ENCODE data around the gene SDF2. TPM values are rescaled to one million over a fixed set of nuclear protein-coding genes. Genes with fewer than 3 reads are reported as not detected.

The SDF2 gene
- total and polyA plus RNA-seq, 2 donors (not counting 1 experiment from before 2014, with no cell fraction given) = 58.5 to 65.2 TPM

DNA sequence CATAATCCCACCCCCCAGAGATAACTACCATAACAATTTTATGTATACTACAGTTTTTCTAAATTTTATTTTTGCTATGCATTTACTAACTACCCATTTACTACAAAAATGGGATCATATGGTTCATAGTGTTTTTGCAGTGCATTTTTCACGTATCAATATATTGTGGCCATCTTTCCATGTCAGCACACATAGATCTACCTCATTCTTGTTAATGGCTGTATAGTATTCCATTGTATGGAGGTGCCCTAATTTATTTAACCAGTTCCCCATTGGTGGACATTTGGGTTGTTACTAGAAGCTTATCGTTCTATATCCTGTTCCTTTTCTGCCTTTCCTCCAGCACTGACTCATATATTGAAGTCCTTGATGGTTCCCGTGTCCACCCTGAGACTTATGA, 27.3 kb upstream of the SDF2 start:
- Histone ChIP-seq H3K36me3 (ENCODE audit: control insufficient read depth, insufficient read depth, low read length) (peaks cover 28% of the 10 kb centered on the region), H3K9ac (ENCODE audit: insufficient read depth, low read length) (no peak overlapping the region), H3K79me2 (ENCODE audit: control insufficient read depth, insufficient read depth, low read length) (no peaks in the 10 kb centered on the region), H3K4me1 (ENCODE audit: control insufficient read depth, extremely low read depth, insufficient read depth, low read length) (no peaks in the 10 kb centered on the region), H4K20me1 (ENCODE audit: control insufficient read depth, extremely low read depth, insufficient read depth, low read length) (no peaks in the 10 kb centered on the region), H3K4me2 (ENCODE audit: extremely low read depth, insufficient read depth, low read length) (no peak overlapping the region), H3K27me3 (ENCODE audit: control insufficient read depth, insufficient read depth, low read length) (no peaks in the 10 kb centered on the region), H3K27ac (ENCODE audit: insufficient read depth, low read length) (no peak overlapping the region), H3K4me3 (replicated peaks in 1 of 4; ENCODE audit: control extremely low read depth in 1 of 4, insufficient read depth in 1 of 4, low read depth in 3 of 4, low read length in 4 of 4) (no peak overlapping the region), H3K9me3 (ENCODE audit: control insufficient read depth, insufficient read depth, low read depth, low read length) (no peaks in the 10 kb centered on the region), H2AFZ (ENCODE audit: low read length) (no peak overlapping the region)
- DNase-seq (ENCODE audit: low read depth in 2 of 2) = no peak
- no peak for TF ChIP-seq EZH2 (IDR thresholded peaks at IDR 0.05; ENCODE audit: low read length, missing control alignments)
- no peak for TF ChIP-seq CTCF (conservative IDR thresholded peaks at IDR 0.05 in 1 of 2, IDR thresholded peaks at IDR 0.05 in 1 of 2; ENCODE audit: low read depth in 1 of 2, low read length in 2 of 2)

DNA sequence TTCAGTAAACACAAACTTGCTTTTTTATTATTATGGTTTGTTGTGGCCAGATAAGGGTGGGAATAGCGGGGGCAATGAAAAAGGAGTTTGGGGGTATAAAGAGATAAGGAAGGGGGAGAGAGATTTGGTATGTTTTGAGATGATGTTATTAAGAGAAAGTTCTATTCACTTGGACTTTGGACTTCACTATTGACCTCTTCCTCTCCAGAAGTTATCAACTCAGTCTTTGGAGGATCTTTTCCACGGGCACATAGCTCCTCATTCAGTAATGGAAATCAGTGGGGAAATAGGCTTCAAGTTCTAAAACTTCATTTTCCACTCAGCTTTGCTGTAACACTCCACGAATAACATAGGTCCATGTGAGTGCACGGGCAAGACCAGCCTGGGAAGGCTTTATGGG, 26.8 kb upstream of the SDF2 start:
- H3K27me3 ChIP-seq (ENCODE audit: control insufficient read depth, insufficient read depth, low read length) = no peaks in the 10 kb centered on the region
- H3K27ac ChIP-seq (ENCODE audit: insufficient read depth, low read length) = no peak overlapping the region

GRCh38 chr17:28686296-28686695, 24.6 kb upstream of the SDF2 start:
- H3K4me3 ChIP-seq (replicated peaks in 1 of 4; ENCODE audit: control extremely low read depth in 1 of 4, insufficient read depth in 1 of 4, low read depth in 3 of 4, low read length in 4 of 4) = no peak overlapping the region
- H3K79me2 ChIP-seq (ENCODE audit: control insufficient read depth, insufficient read depth, low read length) = no peaks in the 10 kb centered on the region
- no peaks in the 10 kb centered on the region for H3K27me3 ChIP-seq (ENCODE audit: control insufficient read depth, insufficient read depth, low read length)
- no peaks in the 10 kb centered on the region for H3K4me1 ChIP-seq (ENCODE audit: control insufficient read depth, extremely low read depth, insufficient read depth, low read length)
- H3K36me3 ChIP-seq (ENCODE audit: control insufficient read depth, insufficient read depth, low read length) = peaks cover 32% of the 10 kb centered on the region
- no peak for TF ChIP-seq EZH2 (IDR thresholded peaks at IDR 0.05; ENCODE audit: low read length, missing control alignments)
- TF ChIP-seq CTCF (conservative IDR thresholded peaks at IDR 0.05 in 1 of 2, IDR thresholded peaks at IDR 0.05 in 1 of 2; ENCODE audit: low read depth in 1 of 2, low read length in 2 of 2) = no peak
- H2AFZ ChIP-seq (ENCODE audit: low read length) = no peak overlapping the region
- H3K27ac ChIP-seq (ENCODE audit: insufficient read depth, low read length) = no peak overlapping the region
- no peaks in the 10 kb centered on the region for H4K20me1 ChIP-seq (ENCODE audit: control insufficient read depth, extremely low read depth, insufficient read depth, low read length)
- DNase-seq (ENCODE audit: low read depth in 2 of 2) = no peak
- H3K9ac ChIP-seq (ENCODE audit: insufficient read depth, low read length) = no peak overlapping the region
- H3K4me2 ChIP-seq (ENCODE audit: extremely low read depth, insufficient read depth, low read length) = no peak overlapping the region
- no peaks in the 10 kb centered on the region for H3K9me3 ChIP-seq (ENCODE audit: control insufficient read depth, insufficient read depth, low read depth, low read length)

More for the DNA sequence above, 26.8 kb upstream of the SDF2 start:
- no peak overlapping the region for H3K4me3 ChIP-seq (replicated peaks in 1 of 4; ENCODE audit: control extremely low read depth in 1 of 4, insufficient read depth in 1 of 4, low read depth in 3 of 4, low read length in 4 of 4)
- no peaks in the 10 kb centered on the region for H4K20me1 ChIP-seq (ENCODE audit: control insufficient read depth, extremely low read depth, insufficient read depth, low read length)
- H3K4me1 ChIP-seq (ENCODE audit: control insufficient read depth, extremely low read depth, insufficient read depth, low read length) = no peaks in the 10 kb centered on the region
- TF ChIP-seq EZH2 (IDR thresholded peaks at IDR 0.05; ENCODE audit: low read length, missing control alignments) = no peak
- no peak for TF ChIP-seq CTCF (conservative IDR thresholded peaks at IDR 0.05 in 1 of 2, IDR thresholded peaks at IDR 0.05 in 1 of 2; ENCODE audit: low read depth in 1 of 2, low read length in 2 of 2)
- no peak for DNase-seq (ENCODE audit: low read depth in 2 of 2)
- H3K79me2 ChIP-seq (ENCODE audit: control insufficient read depth, insufficient read depth, low read length) = no peaks in the 10 kb centered on the region
- H3K9ac ChIP-seq (ENCODE audit: insufficient read depth, low read length) = no peak overlapping the region
- no peak overlapping the region for H2AFZ ChIP-seq (ENCODE audit: low read length)
- no peak overlapping the region for H3K4me2 ChIP-seq (ENCODE audit: extremely low read depth, insufficient read depth, low read length)
- H3K9me3 ChIP-seq (ENCODE audit: control insufficient read depth, insufficient read depth, low read depth, low read length) = no peaks in the 10 kb centered on the region
- H3K36me3 ChIP-seq (ENCODE audit: control insufficient read depth, insufficient read depth, low read length) = peaks cover 24% of the 10 kb centered on the region

All from fibroblast of lung (primary cell).